GM12875 (cell line): ENCODE results near the gene TMEM247.
"Not testable (repeated sequence)": the region's sequence is repeated elsewhere in the genome, so short reads cannot be mapped to it uniquely, and the experiment has no call there.

Source experiments
- H3K4me3 ChIP-seq: one replicate; pipeline ENCODE4 v1.5.1; 2011; ENCODE audit warnings: low read depth, low read length, control low read depth
- TF ChIP-seq, protein P1 (sequence below): IDR thresholded peaks from 2 replicates; pipeline ENCODE4 v1.5.1; 2011; ENCODE audit warnings: low read depth, mild to moderate bottlenecking, control low read depth, inconsistent platforms, low read length, moderate library complexity, borderline replicate concordance; ENCODE audit not compliant: insufficient read depth

Gene TMEM247

DNA sequence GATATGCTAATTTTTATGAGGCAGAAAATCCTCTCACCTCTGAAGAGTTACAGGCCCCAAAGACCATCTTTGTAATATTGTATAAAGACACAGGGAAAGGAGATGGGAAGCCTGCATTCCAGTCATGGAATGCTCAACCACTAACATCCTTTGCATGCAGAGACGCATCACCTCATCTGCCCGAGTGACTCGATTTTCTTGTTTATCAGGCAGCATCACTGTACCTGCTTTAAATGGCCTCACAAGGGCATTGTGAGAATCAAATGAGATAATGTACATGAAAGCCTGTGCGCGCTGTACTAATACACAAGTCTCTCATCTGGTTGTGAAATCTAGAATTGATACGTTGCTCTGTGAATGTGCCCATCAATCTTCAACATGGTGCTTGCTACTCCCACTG lies 10.2 kb upstream of the TMEM247 start:
- TF ChIP-seq, protein P1, sequence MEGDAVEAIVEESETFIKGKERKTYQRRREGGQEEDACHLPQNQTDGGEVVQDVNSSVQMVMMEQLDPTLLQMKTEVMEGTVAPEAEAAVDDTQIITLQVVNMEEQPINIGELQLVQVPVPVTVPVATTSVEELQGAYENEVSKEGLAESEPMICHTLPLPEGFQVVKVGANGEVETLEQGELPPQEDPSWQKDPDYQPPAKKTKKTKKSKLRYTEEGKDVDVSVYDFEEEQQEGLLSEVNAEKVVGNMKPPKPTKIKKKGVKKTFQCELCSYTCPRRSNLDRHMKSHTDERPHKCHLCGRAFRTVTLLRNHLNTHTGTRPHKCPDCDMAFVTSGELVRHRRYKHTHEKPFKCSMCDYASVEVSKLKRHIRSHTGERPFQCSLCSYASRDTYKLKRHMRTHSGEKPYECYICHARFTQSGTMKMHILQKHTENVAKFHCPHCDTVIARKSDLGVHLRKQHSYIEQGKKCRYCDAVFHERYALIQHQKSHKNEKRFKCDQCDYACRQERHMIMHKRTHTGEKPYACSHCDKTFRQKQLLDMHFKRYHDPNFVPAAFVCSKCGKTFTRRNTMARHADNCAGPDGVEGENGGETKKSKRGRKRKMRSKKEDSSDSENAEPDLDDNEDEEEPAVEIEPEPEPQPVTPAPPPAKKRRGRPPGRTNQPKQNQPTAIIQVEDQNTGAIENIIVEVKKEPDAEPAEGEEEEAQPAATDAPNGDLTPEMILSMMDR, result no peak
- no peak overlapping the region for H3K4me3 ChIP-seq

DNA sequence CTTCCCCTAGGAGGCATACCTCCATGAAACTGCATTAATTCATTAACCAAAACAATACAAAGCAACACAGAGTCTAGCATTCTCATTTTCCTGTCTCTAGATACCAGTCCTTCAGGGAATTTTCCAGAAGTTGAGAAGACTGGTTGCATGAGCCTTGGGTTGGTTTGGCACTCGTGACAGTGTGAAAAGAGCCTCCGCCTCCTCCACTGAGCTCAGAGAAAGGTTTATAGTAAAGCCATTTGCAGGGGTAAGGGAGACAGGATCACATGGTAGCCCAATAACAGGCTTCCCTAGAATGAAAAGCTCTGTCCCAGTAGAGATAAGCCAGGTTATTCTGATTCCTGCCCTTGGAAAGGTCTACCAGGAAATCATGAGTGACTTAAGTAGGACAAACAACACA lies 9.7 kb upstream of the TMEM247 start:
- TF ChIP-seq, protein P1, result no peak

GRCh38 chr2:46470114-46470628 lies 9.2 kb upstream of the TMEM247 start:
- H3K4me3 ChIP-seq, result no peak overlapping the region

More for the DNA sequence above, 9.7 kb upstream of the TMEM247 start:
- no peak overlapping the region for H3K4me3 ChIP-seq

DNA sequence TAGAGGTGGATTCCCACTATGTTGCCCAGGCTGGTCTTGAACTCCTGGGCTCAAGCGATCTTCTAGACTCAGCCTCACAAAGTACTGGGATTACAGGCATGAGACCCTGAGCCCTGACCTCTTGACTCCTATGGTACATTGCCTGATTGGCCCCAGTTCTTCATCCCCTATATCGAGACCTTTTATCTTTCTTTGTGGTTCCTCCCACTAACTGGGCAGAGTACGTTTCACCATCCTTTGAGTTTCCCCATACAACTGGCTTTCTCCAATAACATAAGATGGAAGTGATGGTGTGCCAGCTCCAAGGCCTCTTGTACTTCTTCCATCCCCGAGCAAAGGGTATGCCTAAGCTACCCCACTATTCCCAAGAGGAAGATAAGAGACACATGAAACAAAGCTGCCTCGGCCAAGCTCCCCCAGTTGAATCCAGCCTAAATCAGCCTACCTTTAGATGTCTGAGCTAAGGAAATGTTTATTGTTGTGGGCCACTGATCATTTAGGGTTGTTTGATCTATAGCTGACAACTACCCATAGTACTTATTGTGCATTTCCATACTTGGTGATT lies 8.3 kb upstream of the TMEM247 start:
- TF ChIP-seq, protein P1, result no peak
- no peak overlapping the region for H3K4me3 ChIP-seq

More at GRCh38 chr2:46470114-46470628, 9.2 kb upstream of the TMEM247 start:
- TF ChIP-seq, protein P1, result no peak

GRCh38 chr2:46471697-46472096 lies 7.7 kb upstream of the TMEM247 start:
- H3K4me3 ChIP-seq, result no peak overlapping the region
- TF ChIP-seq, protein P1, result no peak

DNA sequence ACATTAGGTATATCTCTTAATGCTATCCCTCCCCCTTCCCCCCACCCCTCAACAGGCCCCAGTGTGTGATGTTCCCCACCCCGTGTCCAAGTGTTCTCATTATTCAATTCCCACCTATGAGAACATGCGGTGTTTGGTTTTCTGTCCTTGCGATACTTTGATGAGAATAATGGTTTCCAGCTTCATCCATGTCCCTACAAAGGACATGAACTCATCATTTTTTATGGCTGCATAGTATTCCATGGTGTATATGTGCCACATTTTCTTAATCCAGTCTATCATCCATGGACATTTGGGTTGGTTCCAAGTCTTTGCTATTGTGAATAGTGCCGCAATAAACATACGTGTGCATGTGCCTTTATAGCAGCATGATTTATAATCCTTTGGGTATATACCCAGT lies 7.2 kb upstream of the TMEM247 start:
- not testable (repeated sequence) for H3K4me3 ChIP-seq

- H3K4me3 ChIP-seq, result not testable (repeated sequence)
These were observed 1.9 kb upstream of the TMEM247 start for GRCh38 chr2:46477462-46477861.

GRCh38 chr2:46477925-46478324 lies 1.4 kb upstream of the TMEM247 start:
- no peak overlapping the region for H3K4me3 ChIP-seq
- TF ChIP-seq, protein P1, result no peak
